GM10266 (cell line): ENCODE data around the gene LRBA.

Source experiments
- DNase-seq: peaks from one replicate; pipeline ENCODE4 v3.0.0; 2012; ENCODE audit errors: extremely low spot score
- CTCF ChIP-seq: IDR thresholded peaks from 2 replicates; pipeline ENCODE4 v1.5.1; 2012; ENCODE audit warnings: mild to moderate bottlenecking, low read depth; ENCODE audit not compliant: control insufficient read depth, insufficient read depth; ENCODE audit errors: missing control alignments

The LRBA gene

GRCh38 chr4:150278206-150278605, 736.9 kb downstream of the LRBA start:
- DNase-seq: no peak
- no peak for TF ChIP-seq CTCF

GRCh38 chr4:150268444-150268843, 746.6 kb downstream of the LRBA start:
- TF ChIP-seq CTCF: no peak
- no peak for DNase-seq

GRCh38 chr4:150265806-150266205, 749.3 kb downstream of the LRBA start:
- DNase-seq: no peak
- TF ChIP-seq CTCF: no peak

GRCh38 chr4:150264595-150265161, 750.4 kb downstream of the LRBA start:
- no peak for DNase-seq
- TF ChIP-seq CTCF: no peak

- no peak for TF ChIP-seq CTCF
- no peak for DNase-seq
Observed at GRCh38 chr4:150262611-150263010, 752.5 kb downstream of the LRBA start.

- no peak for TF ChIP-seq CTCF
- DNase-seq: no peak
Observed at GRCh38 chr4:150261571-150261970, 753.5 kb downstream of the LRBA start.

- no peak for DNase-seq
- peak; percentile 10 for TF ChIP-seq CTCF
Observed at GRCh38 chr4:150259861-150260567, 755.1 kb downstream of the LRBA start.
